ENCODE data around the gene CYP3A4. TPM values are rescaled to one million over a fixed set of nuclear protein-coding genes. Genes with fewer than 3 reads are reported as not detected.
"Not testable (repeated sequence)": the region's sequence is repeated elsewhere in the genome, so short reads cannot be mapped to it uniquely, and the experiment has no call there.

The CYP3A4 gene
- total RNA-seq, 1 donor from 2014 or later = not detected

GRCh38 chr7:99755085-99755484 lies 28.9 kb downstream of the CYP3A4 start:
- intact Hi-C loops (cut with micrococcal nuclease) = no loop called here

- intact Hi-C loops (cut with micrococcal nuclease) = no loop called here
These were observed 31.6 kb downstream of the CYP3A4 start for GRCh38 chr7:99752356-99752755.

- intact Hi-C loops (cut with micrococcal nuclease) = not testable (repeated sequence)
These were observed 32.5 kb downstream of the CYP3A4 start for GRCh38 chr7:99751322-99752052.

GRCh38 chr7:99748846-99749579 lies 35.0 kb downstream of the CYP3A4 start:
- intact Hi-C loops (cut with micrococcal nuclease) = no loop called here

- intact Hi-C loops (cut with micrococcal nuclease) = not testable (repeated sequence)
These were observed 37.1 kb downstream of the CYP3A4 start for GRCh38 chr7:99746915-99747314.

GRCh38 chr7:99745395-99745794 lies 38.6 kb downstream of the CYP3A4 start:
- intact Hi-C loops (cut with micrococcal nuclease) = not testable (repeated sequence)

GRCh38 chr7:99742737-99743394 lies 41.1 kb downstream of the CYP3A4 start:
- intact Hi-C loops (cut with micrococcal nuclease) = no loop called here

GRCh38 chr7:99741441-99741795 lies 42.6 kb downstream of the CYP3A4 start:
- intact Hi-C loops (cut with micrococcal nuclease) = no loop called here

GRCh38 chr7:99740573-99741440 lies 43.2 kb downstream of the CYP3A4 start:
- intact Hi-C loops (cut with micrococcal nuclease) = no loop called here

GRCh38 chr7:99739699-99740572 lies 44.0 kb downstream of the CYP3A4 start:
- intact Hi-C loops (cut with micrococcal nuclease) = no loop called here

- intact Hi-C loops (cut with micrococcal nuclease) = no loop called here
These were observed 46.3 kb downstream of the CYP3A4 start for GRCh38 chr7:99737726-99738125.

GRCh38 chr7:99736667-99737066 lies 47.3 kb downstream of the CYP3A4 start:
- intact Hi-C loops (cut with micrococcal nuclease) = not testable (repeated sequence)

GRCh38 chr7:99734987-99735386 lies 49.0 kb downstream of the CYP3A4 start, which contains the start of gene CYP3A7:
Gene CYP3A7 (minus strand): TSS chr7:99735196. CDS start chr7:99735093, 103 bp downstream.
- intact Hi-C loops (cut with micrococcal nuclease) = no loop called here

GRCh38 chr7:99733448-99733847 lies 50.5 kb downstream of the CYP3A4 start:
- intact Hi-C loops (cut with micrococcal nuclease) = no loop called here

GRCh38 chr7:99733003-99733402 lies 51.0 kb downstream of the CYP3A4 start:
- intact Hi-C loops (cut with micrococcal nuclease) = no loop called here

- intact Hi-C loops (cut with micrococcal nuclease) = no loop called here
These were observed 52.2 kb downstream of the CYP3A4 start for GRCh38 chr7:99731638-99732374.

- intact Hi-C loops (cut with micrococcal nuclease) = no loop called here
These were observed 53.0 kb downstream of the CYP3A4 start for GRCh38 chr7:99730992-99731391.

- intact Hi-C loops (cut with micrococcal nuclease) = no loop called here
These were observed 53.7 kb downstream of the CYP3A4 start for GRCh38 chr7:99730238-99730810.
